GM23338 (cell line): Measurements from ENCODE around the gene CELF4. TPM values are rescaled to one million over a fixed set of nuclear protein-coding genes. Genes with fewer than 3 reads are reported as not detected.

Source experiments
- ATAC-seq: fragments of 200-7000 bp; cut with Tn5 transposase; 3 replicates; pipeline ENCODE4 v1.9.1; 2020
- DNase-seq: peaks from one replicate; pipeline ENCODE4 v3.0.0-alpha.2; 2015; ENCODE audit warnings: low spot score
- H2AFZ ChIP-seq: fragments of 200-600 bp; sonication (generic); 2 replicates; pipeline ENCODE4 v1.8.0; 2016; ENCODE audit warnings: antibody characterized with exemption, mild to moderate bottlenecking, moderate library complexity
- H3F3A ChIP-seq: fragments of 200-600 bp; sonication (generic); replicated peaks from 2 replicates; pipeline ENCODE4 v1.8.0; 2017; ENCODE audit warnings: antibody characterized with exemption, mixed run types, low read depth
- H3K27ac ChIP-seq: fragments of 200-600 bp; sonication (generic); 2 replicates; pipeline ENCODE4 v1.6.1; 2016; ENCODE audit warnings: low read depth
- H3K27me3 ChIP-seq: fragments of 200-600 bp; sonication (generic); 2 replicates; pipeline ENCODE4 v1.8.0; 2016; ENCODE audit warnings: mild to moderate bottlenecking, mixed run types, moderate library complexity; ENCODE audit not compliant: insufficient read depth
- H3K36me3 ChIP-seq: fragments of 200-600 bp; sonication (generic); 2 replicates; pipeline ENCODE4 v1.8.0; 2016; ENCODE audit warnings: mild to moderate bottlenecking; ENCODE audit not compliant: insufficient read depth
- H3K4me1 ChIP-seq: fragments of 200-600 bp; sonication (generic); 2 replicates; pipeline ENCODE4 v1.8.0; 2016; ENCODE audit warnings: mild to moderate bottlenecking, moderate library complexity; ENCODE audit not compliant: insufficient read depth
- H3K4me2 ChIP-seq: fragments of 200-600 bp; sonication (generic); 2 replicates; pipeline ENCODE4 v1.7.1; 2017; ENCODE audit warnings: mixed run types
- H3K4me3 ChIP-seq: fragments of 200-600 bp; sonication (generic); 2 replicates; pipeline ENCODE4 v1.6.1; 2016; ENCODE audit warnings: mixed run types
- H3K79me2 ChIP-seq: fragments of 200-600 bp; sonication (generic); replicated peaks from 2 replicates; pipeline ENCODE4 v1.8.0; 2017; ENCODE audit warnings: mild to moderate bottlenecking; ENCODE audit not compliant: insufficient read depth
- H3K9me2 ChIP-seq: fragments of 200-600 bp; sonication (generic); 2 replicates; pipeline ENCODE4 v1.8.0; 2017; ENCODE audit not compliant: insufficient read depth
- H4K20me1 ChIP-seq: fragments of 200-600 bp; sonication (generic); replicated peaks from 2 replicates; pipeline ENCODE4 v1.8.0; 2017; ENCODE audit warnings: mild to moderate bottlenecking; ENCODE audit not compliant: insufficient read depth
- H3K27ac Mint-ChIP-seq: 2 replicates; pipeline ENCODE4 v1.8.0; 2020; ENCODE audit warnings: inconsistent platforms, mild to moderate bottlenecking, moderate library complexity, mixed read lengths
- H3K27me3 Mint-ChIP-seq: 3 replicates; pipeline ENCODE4 v1.8.0; 2022; ENCODE audit warnings: low read depth, mild to moderate bottlenecking, moderate library complexity, mixed read lengths, inconsistent platforms; ENCODE audit not compliant: insufficient read depth, poor library complexity
- H3K36me3 Mint-ChIP-seq: 3 replicates; pipeline ENCODE4 v1.8.0; 2021; ENCODE audit warnings: low read depth, mild to moderate bottlenecking, inconsistent platforms, moderate library complexity, mixed read lengths
- H3K4me1 Mint-ChIP-seq: 3 replicates; pipeline ENCODE4 v1.8.0; 2020; ENCODE audit warnings: mild to moderate bottlenecking, inconsistent platforms, mixed read lengths
- H3K4me3 Mint-ChIP-seq: 3 replicates; pipeline ENCODE4 v1.8.0; 2021; ENCODE audit warnings: moderate library complexity, mild to moderate bottlenecking, inconsistent platforms, mixed read lengths
- H3K9me3 Mint-ChIP-seq: 3 replicates; pipeline ENCODE4 v1.8.0; 2020; ENCODE audit warnings: moderate library complexity, mild to moderate bottlenecking, inconsistent platforms, mixed read lengths
- CTCF ChIP-seq, 2 experiments: fragments of 200-600 bp in 1 of 2; sonication (generic) in 1 of 2; conservative IDR thresholded peaks; 2 replicates each; pipeline versions ENCODE4 v1.5.1 to v1.6.1; 2016 to 2017; ENCODE audit warnings: antibody characterized with exemption in 2 of 2, low read depth in 2 of 2, mild to moderate bottlenecking in 2 of 2, moderate library complexity in 1 of 2
- EZH2 ChIP-seq: fragments of 200-600 bp; sonication (generic); IDR thresholded peaks from one replicate; pipeline ENCODE4 v1.8.0; 2017; ENCODE audit warnings: antibody characterized with exemption, mild to moderate bottlenecking, low read depth; ENCODE audit not compliant: unreplicated experiment
- JUNB ChIP-seq: IDR thresholded peaks from one replicate; pipeline ENCODE4 v1.6.1; 2016; ENCODE audit warnings: antibody characterized with exemption; ENCODE audit not compliant: unreplicated experiment
- NANOG ChIP-seq: IDR thresholded peaks from 2 replicates; pipeline ENCODE4 v1.6.1; 2016; ENCODE audit warnings: antibody characterized with exemption, borderline replicate concordance
- POLR2AphosphoS5 ChIP-seq: IDR thresholded peaks from 2 replicates; pipeline ENCODE4 v1.6.1; 2016; ENCODE audit warnings: antibody characterized with exemption, low read depth
- ZNF114 ChIP-seq: fragments of 250-450 bp; sonication (Bioruptor Pico); IDR thresholded peaks from 2 replicates; pipeline ENCODE4 v1.5.0; 2020; ENCODE audit warnings: mild to moderate bottlenecking, moderate library complexity
- ZNF331 ChIP-seq: fragments of 250-450 bp; sonication (Bioruptor Pico); IDR thresholded peaks from 2 replicates; pipeline ENCODE4 v1.5.0; 2020; ENCODE audit warnings: low read depth, mild to moderate bottlenecking, moderate library complexity
- ZNF462 ChIP-seq: fragments of 250-450 bp; sonication (Bioruptor Pico); IDR thresholded peaks from 2 replicates; pipeline ENCODE4 v1.5.0; 2020; ENCODE audit warnings: mild to moderate bottlenecking, moderate library complexity
- polyA plus RNA-seq: library from polyadenylated mRNA; unstranded; fragments of >200 nt; fragmentation: Nextera tagmentation; extraction: Ambion mirVana; gene quantifications from 2 replicates; pipeline ENCODE4 v1.2.1, GENCODE V29; 2016
- total RNA-seq: library from RNA; depleted of rRNA; stranded (reverse); fragments of >200 nt; shearing (Covaris generic); gene quantifications from 2 replicates; pipeline ENCODE4 v1.2.3, GENCODE V29; 2014
- TF ChIP-seq, protein P1 (sequence below): IDR thresholded peaks from one replicate; pipeline ENCODE4 v1.6.1; 2018; ENCODE audit warnings: antibody characterized with exemption; ENCODE audit not compliant: unreplicated experiment

CELF4 gene
- total and polyA plus RNA-seq, 2 experiments from 2014 or later: 2.6 to 6.7 TPM

DNA sequence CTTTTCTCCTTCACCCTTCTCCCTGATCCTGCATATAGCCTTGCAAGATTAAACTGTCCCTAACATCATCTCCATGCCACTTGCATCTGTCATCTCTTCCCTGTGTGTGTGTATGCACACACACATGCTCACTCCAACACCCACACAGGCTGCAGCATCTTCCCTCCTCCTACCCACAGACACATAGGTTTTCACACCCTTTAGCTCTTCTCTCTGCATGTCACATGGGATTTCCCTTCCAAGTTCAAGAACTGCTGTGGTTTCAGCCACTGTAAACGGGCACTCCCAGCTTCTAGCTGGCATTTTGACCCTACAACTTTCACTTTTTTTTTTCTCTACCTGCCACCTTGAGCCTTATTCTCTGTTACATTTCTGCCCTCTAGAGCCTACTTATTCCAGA lies 6.4 kb downstream of the CELF4 start (continued):
- TF ChIP-seq ZNF114 (CRISPR knock-in tag): no peak
- TF ChIP-seq JUNB: no peak
- TF ChIP-seq ZNF331 (CRISPR knock-in tag): no peak
- TF ChIP-seq EZH2: no peak
- TF ChIP-seq CTCF (conservative IDR thresholded peaks at IDR 0.05; ENCODE audit: low read depth in 2 of 2): no peak

- Histone ChIP-seq H3K4me1 (peaks cover 15% of the 10 kb centered on the region; the same call in 1 of the 2 replicates), H3K79me2 (no peaks in the 10 kb centered on the region), H3K36me3 (no peaks in the 10 kb centered on the region), H3K4me2 (peak overlapping the region; percentile 83), H3K27ac (no peak overlapping the region), H3F3A (no peaks in the 10 kb centered on the region), H2AFZ (no peak overlapping the region), H3K9me2 (no peaks in the 10 kb centered on the region), H3K27me3 (peaks cover 49% of the 10 kb centered on the region), H4K20me1 (no peaks in the 10 kb centered on the region), H3K4me3 (peak overlapping the region; percentile 47)
- Mint-ChIP-seq H3K27me3 (peaks cover 30% of the 10 kb centered on the region), H3K4me1 (peaks cover 23% of the 10 kb centered on the region), H3K9me3 (no peaks in the 10 kb centered on the region), H3K36me3 (no peaks in the 10 kb centered on the region), H3K27ac (no peak overlapping the region), H3K4me3 (peak overlapping the region; percentile 35)
- DNase-seq (peak; percentile 96), ATAC-seq (peak; percentile 76)
- TF ChIP-seq NANOG (peak; percentile 50; the same call in 1 of the 2 replicates), CTCF (conservative IDR thresholded peaks at IDR 0.05; ENCODE audit: low read depth in 2 of 2) (no peak), POLR2AphosphoS5 (no peak), ZNF462 (no peak)
- TF ChIP-seq, protein P1, sequence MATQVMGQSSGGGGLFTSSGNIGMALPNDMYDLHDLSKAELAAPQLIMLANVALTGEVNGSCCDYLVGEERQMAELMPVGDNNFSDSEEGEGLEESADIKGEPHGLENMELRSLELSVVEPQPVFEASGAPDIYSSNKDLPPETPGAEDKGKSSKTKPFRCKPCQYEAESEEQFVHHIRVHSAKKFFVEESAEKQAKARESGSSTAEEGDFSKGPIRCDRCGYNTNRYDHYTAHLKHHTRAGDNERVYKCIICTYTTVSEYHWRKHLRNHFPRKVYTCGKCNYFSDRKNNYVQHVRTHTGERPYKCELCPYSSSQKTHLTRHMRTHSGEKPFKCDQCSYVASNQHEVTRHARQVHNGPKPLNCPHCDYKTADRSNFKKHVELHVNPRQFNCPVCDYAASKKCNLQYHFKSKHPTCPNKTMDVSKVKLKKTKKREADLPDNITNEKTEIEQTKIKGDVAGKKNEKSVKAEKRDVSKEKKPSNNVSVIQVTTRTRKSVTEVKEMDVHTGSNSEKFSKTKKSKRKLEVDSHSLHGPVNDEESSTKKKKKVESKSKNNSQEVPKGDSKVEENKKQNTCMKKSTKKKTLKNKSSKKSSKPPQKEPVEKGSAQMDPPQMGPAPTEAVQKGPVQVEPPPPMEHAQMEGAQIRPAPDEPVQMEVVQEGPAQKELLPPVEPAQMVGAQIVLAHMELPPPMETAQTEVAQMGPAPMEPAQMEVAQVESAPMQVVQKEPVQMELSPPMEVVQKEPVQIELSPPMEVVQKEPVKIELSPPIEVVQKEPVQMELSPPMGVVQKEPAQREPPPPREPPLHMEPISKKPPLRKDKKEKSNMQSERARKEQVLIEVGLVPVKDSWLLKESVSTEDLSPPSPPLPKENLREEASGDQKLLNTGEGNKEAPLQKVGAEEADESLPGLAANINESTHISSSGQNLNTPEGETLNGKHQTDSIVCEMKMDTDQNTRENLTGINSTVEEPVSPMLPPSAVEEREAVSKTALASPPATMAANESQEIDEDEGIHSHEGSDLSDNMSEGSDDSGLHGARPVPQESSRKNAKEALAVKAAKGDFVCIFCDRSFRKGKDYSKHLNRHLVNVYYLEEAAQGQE: no peak
These were observed 11.2 kb downstream of the CELF4 start for GRCh38 chr18:37554399-37554787.
